Stomach smooth muscle (tissue), 2 donors: Measurements from ENCODE around the gene TPST1.
"Not testable (repeated sequence)": the region's sequence is repeated elsewhere in the genome, so short reads cannot be mapped to it uniquely, and the experiment has no call there.

Experiments used
- H3K27ac ChIP-seq: one replicate; pipeline ENCODE4 v1.7.0; 2013; ENCODE audit warnings: mild to moderate bottlenecking, low read length, inconsistent platforms
- H3K27me3 ChIP-seq, 2 donors: one replicate each; pipeline ENCODE4 v1.7.0; 2013; ENCODE audit warnings: low read length in 2 of 2; ENCODE audit not compliant: insufficient read depth in 2 of 2, control insufficient read depth in 1 of 2
- H3K36me3 ChIP-seq, 2 donors: one replicate each; pipeline ENCODE4 v1.7.0; 2013; ENCODE audit warnings: low read length in 2 of 2; ENCODE audit not compliant: control insufficient read depth in 2 of 2, insufficient read depth in 2 of 2
- H3K4me1 ChIP-seq: one replicate; pipeline ENCODE4 v1.7.0; 2013; ENCODE audit warnings: low read length; ENCODE audit not compliant: control insufficient read depth, insufficient read depth
- H3K4me3 ChIP-seq, 2 donors: one replicate each; pipeline ENCODE4 v1.7.0; 2013; ENCODE audit warnings: low read length in 2 of 2
- H3K9ac ChIP-seq, 2 donors: one replicate each; pipeline ENCODE4 v1.7.0; 2013; ENCODE audit warnings: low read length in 2 of 2, mild to moderate bottlenecking in 1 of 2
- H3K9me3 ChIP-seq, 2 donors: one replicate each; pipeline ENCODE4 v1.7.0; 2013; ENCODE audit warnings: low read length in 2 of 2; ENCODE audit not compliant: control insufficient read depth in 2 of 2
- donor health status: healthy.
- donor health status: Pancreatic carcinoma.

TPST1 gene

DNA sequence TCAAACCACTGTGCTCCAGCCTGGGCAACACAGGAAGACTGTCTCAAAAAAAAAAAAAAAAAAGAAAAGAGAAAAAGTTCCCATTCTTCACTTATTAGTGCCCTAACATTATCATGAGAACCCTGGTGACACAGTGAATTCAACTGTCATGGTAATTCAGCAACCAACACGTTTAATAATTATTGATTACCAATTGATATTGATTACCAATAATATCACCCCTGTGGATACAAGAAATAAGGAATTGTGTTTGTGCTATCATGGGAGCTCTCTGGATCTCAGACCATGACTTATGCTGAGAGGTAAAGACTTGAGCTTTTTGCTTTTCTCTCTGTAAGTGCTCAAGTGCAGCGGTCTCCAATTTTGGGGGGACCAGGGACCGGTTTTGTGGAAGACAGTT lies 195.3 kb downstream of the TPST1 start:
- H3K27me3 ChIP-seq = no peaks in the 10 kb centered on the region
- H3K36me3 ChIP-seq = peaks cover 0 to 5% of the 10 kb centered on the region in 2 donors

DNA sequence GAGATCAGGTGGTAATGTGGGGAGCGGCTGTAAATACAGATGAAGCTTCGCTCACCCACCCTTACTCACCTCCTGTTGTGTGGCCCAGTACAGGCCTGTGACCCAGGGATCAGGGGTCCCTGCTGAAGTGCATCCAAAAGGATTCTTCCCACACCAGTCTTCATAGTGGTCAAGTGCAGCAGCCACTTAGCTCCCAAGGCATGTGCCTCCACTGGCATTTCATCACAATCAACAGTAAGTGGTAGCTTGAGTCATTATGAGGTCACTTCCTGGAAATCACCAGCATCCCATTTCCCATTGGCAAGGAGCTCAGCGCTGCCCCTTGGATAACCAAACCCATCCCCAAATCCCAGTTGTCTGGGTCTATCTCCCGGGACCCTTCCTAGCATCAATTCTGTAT lies 196.0 kb downstream of the TPST1 start:
- H3K9me3 ChIP-seq, H3K4me1 ChIP-seq, H3K36me3 ChIP-seq, H3K27ac ChIP-seq, H3K27me3 ChIP-seq, H3K9ac ChIP-seq, H3K4me3 ChIP-seq: not testable (repeated sequence)

More for the DNA sequence above, 195.3 kb downstream of the TPST1 start:
- no peaks in the 10 kb centered on the region for H3K4me1 ChIP-seq
- H3K27ac ChIP-seq = no peak overlapping the region
- no peak overlapping the region for H3K4me3 ChIP-seq
- no peak overlapping the region for H3K9ac ChIP-seq
- H3K9me3 ChIP-seq = peaks cover 0 to 4% of the 10 kb centered on the region in 2 donors

DNA sequence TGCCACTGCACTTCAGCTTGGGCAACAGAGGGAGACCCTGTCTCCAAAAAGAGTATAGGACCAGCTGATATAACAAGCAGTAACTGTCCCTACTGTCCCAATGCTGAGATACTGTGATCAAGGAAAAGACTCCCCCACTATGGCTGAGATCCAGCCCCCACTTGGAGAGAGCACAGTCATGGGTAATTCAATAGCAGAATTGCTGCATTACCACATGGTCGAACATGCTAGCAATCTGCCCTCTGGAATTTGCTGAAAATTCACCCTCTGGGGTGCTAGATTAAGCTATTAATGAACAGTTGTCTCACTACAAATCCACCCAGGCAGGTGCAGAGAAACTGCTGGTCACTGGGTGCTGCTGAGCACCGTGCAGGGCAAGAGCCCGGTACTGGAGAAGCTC lies 196.8 kb downstream of the TPST1 start:
- H3K27me3 ChIP-seq, H3K27ac ChIP-seq, H3K36me3 ChIP-seq, H3K9me3 ChIP-seq, H3K4me1 ChIP-seq, H3K9ac ChIP-seq, H3K4me3 ChIP-seq: not testable (repeated sequence)

DNA sequence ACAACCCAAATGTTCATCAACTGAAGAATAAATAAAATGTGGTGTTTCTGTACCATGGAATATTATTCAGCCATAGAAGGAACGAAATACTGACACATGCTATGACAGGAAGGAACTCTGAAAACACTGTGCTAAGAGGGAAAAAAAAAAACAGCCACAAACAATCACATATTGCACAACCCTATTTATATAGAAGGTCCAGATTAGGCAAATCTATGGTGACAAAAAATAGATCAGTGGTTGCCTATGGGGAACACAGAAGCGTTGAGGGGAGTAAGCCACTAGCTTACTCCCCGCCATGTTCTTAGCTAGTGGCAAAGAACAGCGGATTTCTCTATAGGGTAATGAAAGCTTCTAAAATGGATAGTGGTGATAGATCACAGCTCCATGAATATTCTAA lies 198.4 kb downstream of the TPST1 start:
- H3K27ac ChIP-seq = no peak overlapping the region
- no peak overlapping the region for H3K4me3 ChIP-seq
- H3K27me3 ChIP-seq = no peaks in the 10 kb centered on the region
- H3K9ac ChIP-seq = no peak overlapping the region
- H3K4me1 ChIP-seq = no peaks in the 10 kb centered on the region
- H3K9me3 ChIP-seq = peaks cover 0 to 4% of the 10 kb centered on the region in 2 donors
- peaks cover 9% of the 10 kb centered on the region in 2 donors for H3K36me3 ChIP-seq

DNA sequence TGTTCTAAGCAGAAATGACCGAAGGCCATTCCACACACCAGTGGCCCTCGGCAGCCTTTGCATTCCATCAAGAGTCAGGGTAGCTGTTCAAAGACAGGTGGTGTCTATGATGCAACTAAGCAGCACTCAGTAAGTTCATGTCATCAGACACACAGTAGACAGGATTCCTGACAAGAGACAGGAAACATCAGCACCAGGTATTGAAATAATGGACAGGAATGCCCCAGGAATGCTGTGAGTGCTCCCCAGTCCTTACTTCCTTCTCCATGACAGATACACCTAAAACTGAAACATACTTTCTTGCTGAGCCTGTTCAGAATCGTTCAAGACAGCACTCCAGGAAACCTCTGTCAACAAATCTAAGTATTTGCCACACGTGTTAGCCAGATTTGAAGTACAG lies 204.4 kb downstream of the TPST1 start:
- Histone ChIP-seq H3K27ac (no peak overlapping the region), H3K4me1 (peaks cover 10% of the 10 kb centered on the region), H3K4me3 (no peak overlapping the region), H3K27me3 (no peaks in the 10 kb centered on the region), H3K9me3 (no peaks in the 10 kb centered on the region), H3K9ac (no peak overlapping the region), H3K36me3 (peaks cover 9 to 12% of the 10 kb centered on the region in 2 donors)
